Fibroblast of skin of abdomen (primary cell): ENCODE data around the gene NEURL1B.

ENCODE experiments used
- DNase-seq: peaks from one replicate; pipeline ENCODE4 v3.0.0-alpha.2; 2013

NEURL1B gene

DNA sequence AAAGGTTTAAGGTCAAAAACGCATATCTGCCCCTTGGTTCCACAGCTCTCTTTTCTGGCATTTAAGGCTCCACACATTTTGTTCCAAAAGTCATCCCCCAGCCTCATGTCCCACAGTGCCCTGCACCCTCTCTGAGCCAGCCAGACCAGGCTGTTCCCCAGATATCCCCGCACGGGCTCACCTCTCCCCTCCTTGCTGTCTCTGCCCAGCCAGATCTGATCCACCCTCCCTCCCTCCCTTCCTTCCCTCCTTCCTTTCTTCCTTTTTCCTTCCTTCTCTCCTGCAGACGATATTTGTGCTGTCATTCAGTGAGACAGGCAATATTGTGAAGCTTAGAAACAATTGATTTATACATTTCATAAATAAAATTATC is 92.9 kb downstream of the NEURL1B start:
- no peak for DNase-seq

DNA sequence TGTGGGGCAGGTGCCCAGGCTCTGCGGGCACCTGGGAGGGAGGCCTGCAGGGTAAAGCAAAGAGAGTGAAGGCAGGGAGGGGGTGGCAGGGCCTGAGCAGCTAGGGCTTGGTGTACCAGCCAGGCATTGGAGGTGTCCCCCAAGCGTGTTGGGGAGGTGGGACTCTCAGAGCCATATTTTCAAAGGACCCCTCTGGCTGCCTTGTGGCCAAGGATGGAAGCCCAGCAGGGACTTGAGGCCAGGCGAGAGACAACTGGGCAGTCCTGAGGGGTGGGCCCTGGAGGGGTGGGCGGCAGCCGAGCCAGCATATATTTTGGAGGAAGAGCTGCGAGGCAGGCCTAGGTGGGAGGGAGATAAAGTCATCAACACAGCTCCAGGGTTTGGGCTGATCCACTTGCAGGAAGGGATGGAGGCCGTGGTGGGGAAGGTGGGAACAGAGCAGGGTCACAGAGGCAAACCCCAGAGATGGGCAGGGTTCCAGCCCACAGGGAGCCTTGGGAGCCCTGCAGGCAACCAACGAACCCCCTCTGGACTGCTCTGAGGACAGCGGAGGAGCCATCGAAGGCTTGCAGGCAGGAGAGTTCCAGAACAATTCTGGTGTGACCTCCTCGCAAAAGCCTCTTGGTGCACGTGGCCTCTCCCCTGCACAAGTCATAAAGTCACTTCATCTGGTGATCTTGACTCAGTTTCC is 94.2 kb downstream of the NEURL1B start:
- no peak for DNase-seq

DNA sequence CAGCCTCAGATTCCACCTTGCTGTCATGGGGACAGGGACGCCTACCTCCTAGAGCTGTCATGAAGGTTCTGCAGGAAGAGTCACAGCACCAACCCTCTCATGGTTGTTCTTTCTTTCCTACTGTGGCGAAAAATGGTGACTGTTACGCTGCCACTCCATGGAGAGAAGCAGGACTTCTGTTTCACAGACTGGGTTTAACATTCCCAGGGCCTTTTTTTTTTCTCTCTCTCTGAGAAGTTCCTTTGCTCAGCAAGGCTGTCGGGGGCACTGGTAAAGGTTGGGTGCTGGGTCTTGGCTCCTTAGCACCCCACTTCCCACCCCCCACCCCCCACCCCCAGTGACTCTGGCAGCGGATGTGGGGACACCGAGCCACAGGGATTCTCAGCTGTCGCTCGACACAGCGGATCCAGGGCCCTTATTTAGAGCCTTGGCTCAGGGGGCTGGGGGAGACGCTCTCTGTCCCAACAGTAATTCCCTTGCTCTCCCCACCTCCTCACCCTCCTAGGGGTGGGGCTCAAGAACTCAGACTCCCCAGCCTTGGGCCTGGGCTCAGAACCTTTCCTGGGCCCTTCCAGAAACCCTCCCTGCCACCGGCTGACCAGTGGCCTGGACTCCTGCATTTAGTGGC is 95.6 kb downstream of the NEURL1B start:
- no peak for DNase-seq

DNA sequence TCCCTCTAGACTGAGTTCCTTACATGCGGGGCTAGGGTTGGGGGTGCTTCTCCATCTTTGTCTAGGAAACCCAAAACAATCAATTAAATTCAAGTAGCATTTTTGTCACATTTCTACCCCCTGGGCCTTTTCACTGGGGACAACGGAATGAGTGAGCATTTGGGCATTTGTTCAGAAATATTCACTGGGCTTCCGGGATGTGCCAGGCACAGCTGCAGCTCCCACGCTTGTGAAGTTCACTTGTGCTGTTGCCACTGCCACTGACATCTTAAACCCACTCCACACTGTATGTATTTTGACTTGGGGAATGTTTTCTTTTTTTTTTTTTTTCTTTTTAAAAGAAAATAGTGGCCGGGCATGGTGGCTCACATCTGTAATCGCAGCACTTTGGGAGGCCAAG is 98.3 kb downstream of the NEURL1B start:
- no peak for DNase-seq

DNA sequence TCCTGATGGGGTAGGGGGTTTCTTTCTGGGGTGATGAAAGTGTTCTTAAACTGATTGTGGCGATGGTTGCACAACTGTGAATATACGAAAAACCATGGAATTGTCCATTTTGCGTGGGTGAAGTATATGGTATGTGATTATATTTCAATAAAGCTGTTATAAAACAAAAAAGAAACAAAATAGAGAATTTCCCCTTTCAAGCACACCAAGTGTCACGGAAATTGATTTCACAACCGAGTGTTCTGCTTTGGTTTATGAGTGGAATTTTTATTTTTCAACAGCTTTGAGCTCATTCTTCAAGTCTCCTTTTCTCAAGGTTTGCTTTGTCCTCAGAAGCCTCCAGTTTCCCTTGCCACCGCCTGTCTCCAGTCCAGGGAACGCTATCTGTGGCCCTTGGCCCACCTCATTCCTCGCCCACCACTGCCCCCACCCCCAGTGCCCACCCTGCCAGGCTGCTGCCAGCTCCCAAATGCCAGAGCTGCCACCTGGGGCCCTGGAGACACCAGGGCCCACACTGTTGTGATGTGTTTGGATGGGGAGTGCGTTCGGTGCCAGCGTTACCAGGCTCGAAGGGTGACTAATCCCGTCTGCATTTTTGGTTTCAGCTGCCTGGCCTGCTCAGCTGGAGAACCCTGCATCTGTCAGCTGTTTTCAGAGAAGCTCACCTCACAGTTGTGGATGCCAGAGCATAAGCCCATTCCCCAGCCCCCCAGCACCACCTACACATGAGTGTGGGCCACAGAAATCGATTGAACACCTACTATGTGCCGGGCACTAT is 99.6 kb downstream of the NEURL1B start:
- peak; percentile 87 for DNase-seq
